Astrocyte of the cerebellum (primary cell): Measurements from ENCODE around the gene CXXC5.
A peak's percentile ranks its signal among the peaks of the same experiment; 100 is the strongest.

ENCODE experiments used
- DNase-seq: peaks from one replicate; pipeline ENCODE4 v3.0.0-alpha.2; 2011; ENCODE audit warnings: low read depth
- H3K4me3 ChIP-seq: 2 replicates; pipeline ENCODE4 v1.5.1; 2011; ENCODE audit warnings: mild to moderate bottlenecking, low read depth, low read length, moderate library complexity
- in situ Hi-C: cut with HindIII; loops from 2 replicates; pipeline ENCODE4 v1.10.0; 2017; ENCODE audit warnings: low sequenced_read_pairs
- TF ChIP-seq, protein P1 (sequence below): IDR thresholded peaks from 2 replicates; pipeline ENCODE4 v1.5.1; 2012; ENCODE audit warnings: low read length, low read depth, moderate library complexity, mild to moderate bottlenecking; ENCODE audit errors: missing control alignments

CXXC5 gene

GRCh38 chr5:139635191-139635590, 13.0 kb upstream of the CXXC5 start:
- no peak for DNase-seq
- no peak overlapping the region for H3K4me3 ChIP-seq
- TF ChIP-seq, protein P1, sequence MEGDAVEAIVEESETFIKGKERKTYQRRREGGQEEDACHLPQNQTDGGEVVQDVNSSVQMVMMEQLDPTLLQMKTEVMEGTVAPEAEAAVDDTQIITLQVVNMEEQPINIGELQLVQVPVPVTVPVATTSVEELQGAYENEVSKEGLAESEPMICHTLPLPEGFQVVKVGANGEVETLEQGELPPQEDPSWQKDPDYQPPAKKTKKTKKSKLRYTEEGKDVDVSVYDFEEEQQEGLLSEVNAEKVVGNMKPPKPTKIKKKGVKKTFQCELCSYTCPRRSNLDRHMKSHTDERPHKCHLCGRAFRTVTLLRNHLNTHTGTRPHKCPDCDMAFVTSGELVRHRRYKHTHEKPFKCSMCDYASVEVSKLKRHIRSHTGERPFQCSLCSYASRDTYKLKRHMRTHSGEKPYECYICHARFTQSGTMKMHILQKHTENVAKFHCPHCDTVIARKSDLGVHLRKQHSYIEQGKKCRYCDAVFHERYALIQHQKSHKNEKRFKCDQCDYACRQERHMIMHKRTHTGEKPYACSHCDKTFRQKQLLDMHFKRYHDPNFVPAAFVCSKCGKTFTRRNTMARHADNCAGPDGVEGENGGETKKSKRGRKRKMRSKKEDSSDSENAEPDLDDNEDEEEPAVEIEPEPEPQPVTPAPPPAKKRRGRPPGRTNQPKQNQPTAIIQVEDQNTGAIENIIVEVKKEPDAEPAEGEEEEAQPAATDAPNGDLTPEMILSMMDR = no peak
- in situ Hi-C loops = no loop called here

- H3K4me3 ChIP-seq = no peak overlapping the region
- DNase-seq = peak; percentile 79
- TF ChIP-seq, protein P1 = peak; percentile 71
- in situ Hi-C loops = no loop called here
These were observed 12.4 kb upstream of the CXXC5 start for GRCh38 chr5:139635606-139636206.

GRCh38 chr5:139636207-139636792, 11.8 kb upstream of the CXXC5 start:
- no peak for DNase-seq
- TF ChIP-seq, protein P1 = no peak
- H3K4me3 ChIP-seq = no peak overlapping the region
- in situ Hi-C loops = no loop called here

DNA sequence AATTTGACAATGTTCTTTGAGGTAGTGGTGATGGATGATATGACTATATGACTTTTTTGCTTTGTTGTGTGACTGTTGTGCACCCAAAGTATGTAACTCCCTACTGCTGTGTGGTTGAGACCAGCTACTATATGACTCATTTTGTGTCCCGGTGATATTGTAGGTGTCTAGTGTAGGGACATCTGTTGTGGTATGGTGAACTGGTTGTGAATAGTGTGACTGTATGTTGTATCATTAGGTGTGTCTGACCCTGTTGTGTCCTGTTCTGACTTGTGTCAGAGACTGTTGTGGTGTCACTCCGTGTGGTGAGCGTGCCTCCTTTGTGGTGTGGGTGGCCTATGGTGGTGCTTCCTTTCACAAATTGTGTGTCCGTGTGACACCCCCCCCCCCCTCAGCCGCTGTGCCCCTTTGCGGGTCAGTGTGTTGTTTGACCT, 11.2 kb upstream of the CXXC5 start:
- in situ Hi-C loops = no loop called here

DNA sequence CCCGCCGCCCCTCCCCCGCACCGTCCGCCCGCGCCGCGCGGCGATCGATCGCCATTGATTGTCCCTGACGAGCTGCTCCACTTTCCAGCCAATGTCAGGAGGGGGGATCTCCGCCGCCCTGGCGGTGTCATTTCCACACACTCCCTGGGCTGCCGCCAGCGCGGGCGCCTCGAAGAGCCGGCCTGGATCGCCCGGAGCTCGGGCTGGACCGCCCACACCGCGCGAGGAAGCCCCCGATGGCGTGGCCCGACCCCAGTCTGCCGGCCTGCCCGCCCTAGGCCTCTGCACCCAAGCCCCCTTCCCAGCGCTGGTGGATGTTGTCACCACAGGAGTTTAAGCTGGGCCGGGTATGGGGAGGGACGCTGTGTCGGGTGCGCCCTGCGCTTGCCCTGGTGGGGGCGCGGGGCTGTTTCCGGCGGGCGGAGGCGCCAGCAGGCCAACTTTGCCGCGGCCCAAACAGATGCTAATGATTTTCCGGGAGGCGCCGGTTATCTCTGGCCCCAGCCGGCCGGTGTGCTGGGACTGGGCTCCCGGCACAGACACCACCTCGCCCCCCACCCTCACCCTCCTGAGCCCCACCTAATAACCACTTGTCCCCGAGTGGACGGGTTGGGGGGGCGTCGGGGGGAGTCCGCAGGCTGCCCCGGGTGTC, 10.6 kb upstream of the CXXC5 start:
- in situ Hi-C loops = no loop called here
- TF ChIP-seq, protein P1 = no peak
- DNase-seq = no peak
- H3K4me3 ChIP-seq = peak overlapping the region; percentile 34

More for the DNA sequence above, 11.2 kb upstream of the CXXC5 start:
- H3K4me3 ChIP-seq = peak overlapping the region; percentile 34
- no peak for DNase-seq
- TF ChIP-seq, protein P1 = no peak

- in situ Hi-C loops = no loop called here
- no peak for DNase-seq
- TF ChIP-seq, protein P1 = no peak
- H3K4me3 ChIP-seq = peak overlapping the region; percentile 34
These were observed 9.9 kb upstream of the CXXC5 start for GRCh38 chr5:139638090-139638735.
